ENCODE results near the gene NCCRP1. TPM values are rescaled to one million over a fixed set of nuclear protein-coding genes. Genes with fewer than 3 reads are reported as not detected.

The NCCRP1 gene
- total RNA-seq, 4 donors from 2014 or later: 0.13 to 13.7 (median 2.3) TPM

- no peaks in the 10 kb centered on the region for H3K9me3 ChIP-seq
- H3K4me3 ChIP-seq: no peak overlapping the region
- no peak overlapping the region for H3K27ac ChIP-seq
- peaks cover 0 to 5% of the 10 kb centered on the region in 2 donors for H3K36me3 ChIP-seq
- WGBS, 2 donors (ENCODE audit: low coverage in 1 of 2): 85% methylated on average over 4 of the region's 9 CpGs; no CpG with 5 or more reads in 1 of the 2 donors
- peaks cover 0 to 69% (median 28%) of the 10 kb centered on the region in 3 donors for H3K4me1 ChIP-seq
- no peaks in the 10 kb centered on the region for H3K27me3 ChIP-seq
- no peak for TF ChIP-seq POLR2AphosphoS5 (IDR thresholded peaks at IDR 0.05)
- TF ChIP-seq EP300 (IDR thresholded peaks at IDR 0.05): no peak
- no peak for TF ChIP-seq CTCF (IDR thresholded peaks at IDR 0.05)
- no peak for TF ChIP-seq POLR2A (IDR thresholded peaks at IDR 0.05)
- ATAC-seq: no peak
Observed at GRCh38 chr19:39163621-39164020, 33.1 kb upstream of the NCCRP1 start.

GRCh38 chr19:39164289-39164688, 32.5 kb upstream of the NCCRP1 start:
- WGBS, 2 donors (ENCODE audit: low coverage in 1 of 2): 100% methylated on average over 1 to 6 of the region's 6 CpGs
- TF ChIP-seq POLR2A (IDR thresholded peaks at IDR 0.05): no peak
- TF ChIP-seq CTCF (IDR thresholded peaks at IDR 0.05): no peak
- no peak for TF ChIP-seq EP300 (IDR thresholded peaks at IDR 0.05)
- TF ChIP-seq POLR2AphosphoS5 (IDR thresholded peaks at IDR 0.05): no peak
- no peak overlapping the region for H3K27ac ChIP-seq
- no peaks in the 10 kb centered on the region for H3K27me3 ChIP-seq
- H3K4me3 ChIP-seq: no peak overlapping the region
- H3K36me3 ChIP-seq: peaks cover 0 to 12% of the 10 kb centered on the region in 2 donors
- H3K9me3 ChIP-seq: no peaks in the 10 kb centered on the region
- H3K4me1 ChIP-seq: peaks cover 0 to 62% (median 28%) of the 10 kb centered on the region in 3 donors
- ATAC-seq: no peak

- H3K4me3 ChIP-seq: no peak overlapping the region
- H3K27ac ChIP-seq: peak overlapping the region in 1 of 4 donors; percentile 66
- WGBS, 2 donors (ENCODE audit: low coverage in 1 of 2): 100% methylated on average over 3 of the region's 7 CpGs; no CpG with 5 or more reads in 1 of the 2 donors
Observed at GRCh38 chr19:39165857-39166256, 30.9 kb upstream of the NCCRP1 start.

GRCh38 chr19:39166571-39167391, 30.0 kb upstream of the NCCRP1 start:
- peaks cover 0 to 51% (median 12%) of the 10 kb centered on the region in 3 donors for H3K4me1 ChIP-seq
- no peaks in the 10 kb centered on the region for H3K27me3 ChIP-seq
- H3K4me3 ChIP-seq: peak overlapping the region in 1 of 2 donors; percentile 12
- peak overlapping the region in 3 of 4 donors; percentile 35 to 66 (median 57) for H3K27ac ChIP-seq
- no peak for TF ChIP-seq CTCF (IDR thresholded peaks at IDR 0.05)
- TF ChIP-seq POLR2AphosphoS5 (IDR thresholded peaks at IDR 0.05): no peak
- TF ChIP-seq EP300 (IDR thresholded peaks at IDR 0.05): no peak
- no peak for TF ChIP-seq POLR2A (IDR thresholded peaks at IDR 0.05)
- peak; percentile 71 for ATAC-seq
- 26 to 57% methylated on average over 2 to 4 of the region's 24 CpGs for WGBS, 2 donors (ENCODE audit: low coverage in 1 of 2)
- no peaks in the 10 kb centered on the region for H3K9me3 ChIP-seq
- H3K36me3 ChIP-seq: peaks cover 0 to 37% of the 10 kb centered on the region in 2 donors

More at GRCh38 chr19:39165857-39166256, 30.9 kb upstream of the NCCRP1 start:
- TF ChIP-seq EP300 (IDR thresholded peaks at IDR 0.05): no peak
- TF ChIP-seq POLR2AphosphoS5 (IDR thresholded peaks at IDR 0.05): no peak
- TF ChIP-seq CTCF (IDR thresholded peaks at IDR 0.05): no peak
- no peak for TF ChIP-seq POLR2A (IDR thresholded peaks at IDR 0.05)
- no peaks in the 10 kb centered on the region for H3K27me3 ChIP-seq
- peaks cover 0 to 59% (median 18%) of the 10 kb centered on the region in 3 donors for H3K4me1 ChIP-seq
- no peaks in the 10 kb centered on the region for H3K9me3 ChIP-seq
- ATAC-seq: no peak
- peaks cover 0 to 28% of the 10 kb centered on the region in 2 donors for H3K36me3 ChIP-seq

All from gastroesophageal sphincter (tissue), 4 donors.